ENCODE results near the gene EPM2A. TPM values are rescaled to one million over a fixed set of nuclear protein-coding genes. Genes with fewer than 3 reads are reported as not detected.

EPM2A gene
- total and polyA plus RNA-seq, 2 experiments from 2014 or later = 3.7 to 17.8 TPM

DNA sequence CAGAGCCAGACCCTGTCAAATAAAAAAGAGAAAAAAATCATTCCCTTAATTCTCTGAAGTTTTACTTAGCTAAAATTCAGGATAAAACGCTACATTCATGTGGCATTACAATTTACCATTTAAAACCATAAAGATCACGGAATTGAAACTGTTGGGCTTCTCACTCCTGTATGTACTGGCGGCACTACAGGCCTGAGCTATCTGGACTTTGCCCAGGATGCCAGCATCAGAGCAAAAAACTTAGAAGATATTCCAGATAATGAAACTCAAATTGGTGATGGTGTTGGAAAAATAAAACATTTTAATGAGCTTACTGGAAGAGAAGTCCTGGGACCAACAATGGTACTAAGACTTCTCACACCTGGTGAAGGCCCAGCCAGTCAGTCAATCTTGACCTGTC, 14.2 kb downstream of the EPM2A start (continued):
- TF ChIP-seq NANOG (IDR thresholded peaks at IDR 0.05; ENCODE audit: borderline replicate concordance) (no peak), CREB1 (CRISPR knock-in tag; IDR thresholded peaks at IDR 0.05; ENCODE audit: low read depth) (no peak), ZNF114 (CRISPR knock-in tag; IDR thresholded peaks at IDR 0.05) (no peak), EZH2phosphoT487 (IDR thresholded peaks at IDR 0.05; ENCODE audit: unreplicated experiment) (no peak)

DNA sequence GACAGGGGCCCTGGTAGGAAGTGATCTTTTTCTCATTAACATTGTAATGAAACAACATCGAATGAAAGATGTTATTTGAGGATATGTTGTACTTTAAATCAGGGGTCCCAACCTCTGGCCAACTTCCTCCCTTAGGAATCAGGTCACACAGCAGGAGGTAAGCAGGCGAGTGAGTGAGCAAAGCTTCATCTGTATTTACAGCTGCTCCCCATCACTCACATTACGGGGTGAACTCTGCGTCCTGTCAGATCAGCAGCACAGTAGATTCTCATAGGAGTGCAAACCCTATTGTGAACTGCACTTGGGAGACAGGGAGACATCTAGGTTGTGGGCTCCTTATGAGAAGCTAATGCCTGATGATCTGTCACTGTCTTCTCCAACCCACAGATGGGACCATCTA, 19.9 kb downstream of the EPM2A start:
- H3K9me3 Mint-ChIP-seq = peaks cover 31% of the 10 kb centered on the region
- peaks cover 5% of the 10 kb centered on the region for H3K27me3 Mint-ChIP-seq (ENCODE audit: insufficient read depth, low read depth, poor library complexity)
- ATAC-seq (no peak), DNase-seq (ENCODE audit: low spot score) (no peak)
- Histone ChIP-seq H3F3A (replicated peaks; ENCODE audit: low read depth) (no peaks in the 10 kb centered on the region), H2AFZ (no peak overlapping the region), H3K79me2 (replicated peaks; ENCODE audit: insufficient read depth) (no peaks in the 10 kb centered on the region), H3K36me3 (ENCODE audit: insufficient read depth) (no peaks in the 10 kb centered on the region), H3K9me2 (ENCODE audit: insufficient read depth) (no peaks in the 10 kb centered on the region), H3K4me1 (ENCODE audit: insufficient read depth) (no peaks in the 10 kb centered on the region), H3K4me2 (no peak overlapping the region), H4K20me1 (replicated peaks; ENCODE audit: insufficient read depth) (no peaks in the 10 kb centered on the region), H3K27me3 (ENCODE audit: insufficient read depth) (no peaks in the 10 kb centered on the region), H3K4me3 (no peak overlapping the region), H3K27ac (ENCODE audit: low read depth) (no peak overlapping the region)
- TF ChIP-seq, protein P1, sequence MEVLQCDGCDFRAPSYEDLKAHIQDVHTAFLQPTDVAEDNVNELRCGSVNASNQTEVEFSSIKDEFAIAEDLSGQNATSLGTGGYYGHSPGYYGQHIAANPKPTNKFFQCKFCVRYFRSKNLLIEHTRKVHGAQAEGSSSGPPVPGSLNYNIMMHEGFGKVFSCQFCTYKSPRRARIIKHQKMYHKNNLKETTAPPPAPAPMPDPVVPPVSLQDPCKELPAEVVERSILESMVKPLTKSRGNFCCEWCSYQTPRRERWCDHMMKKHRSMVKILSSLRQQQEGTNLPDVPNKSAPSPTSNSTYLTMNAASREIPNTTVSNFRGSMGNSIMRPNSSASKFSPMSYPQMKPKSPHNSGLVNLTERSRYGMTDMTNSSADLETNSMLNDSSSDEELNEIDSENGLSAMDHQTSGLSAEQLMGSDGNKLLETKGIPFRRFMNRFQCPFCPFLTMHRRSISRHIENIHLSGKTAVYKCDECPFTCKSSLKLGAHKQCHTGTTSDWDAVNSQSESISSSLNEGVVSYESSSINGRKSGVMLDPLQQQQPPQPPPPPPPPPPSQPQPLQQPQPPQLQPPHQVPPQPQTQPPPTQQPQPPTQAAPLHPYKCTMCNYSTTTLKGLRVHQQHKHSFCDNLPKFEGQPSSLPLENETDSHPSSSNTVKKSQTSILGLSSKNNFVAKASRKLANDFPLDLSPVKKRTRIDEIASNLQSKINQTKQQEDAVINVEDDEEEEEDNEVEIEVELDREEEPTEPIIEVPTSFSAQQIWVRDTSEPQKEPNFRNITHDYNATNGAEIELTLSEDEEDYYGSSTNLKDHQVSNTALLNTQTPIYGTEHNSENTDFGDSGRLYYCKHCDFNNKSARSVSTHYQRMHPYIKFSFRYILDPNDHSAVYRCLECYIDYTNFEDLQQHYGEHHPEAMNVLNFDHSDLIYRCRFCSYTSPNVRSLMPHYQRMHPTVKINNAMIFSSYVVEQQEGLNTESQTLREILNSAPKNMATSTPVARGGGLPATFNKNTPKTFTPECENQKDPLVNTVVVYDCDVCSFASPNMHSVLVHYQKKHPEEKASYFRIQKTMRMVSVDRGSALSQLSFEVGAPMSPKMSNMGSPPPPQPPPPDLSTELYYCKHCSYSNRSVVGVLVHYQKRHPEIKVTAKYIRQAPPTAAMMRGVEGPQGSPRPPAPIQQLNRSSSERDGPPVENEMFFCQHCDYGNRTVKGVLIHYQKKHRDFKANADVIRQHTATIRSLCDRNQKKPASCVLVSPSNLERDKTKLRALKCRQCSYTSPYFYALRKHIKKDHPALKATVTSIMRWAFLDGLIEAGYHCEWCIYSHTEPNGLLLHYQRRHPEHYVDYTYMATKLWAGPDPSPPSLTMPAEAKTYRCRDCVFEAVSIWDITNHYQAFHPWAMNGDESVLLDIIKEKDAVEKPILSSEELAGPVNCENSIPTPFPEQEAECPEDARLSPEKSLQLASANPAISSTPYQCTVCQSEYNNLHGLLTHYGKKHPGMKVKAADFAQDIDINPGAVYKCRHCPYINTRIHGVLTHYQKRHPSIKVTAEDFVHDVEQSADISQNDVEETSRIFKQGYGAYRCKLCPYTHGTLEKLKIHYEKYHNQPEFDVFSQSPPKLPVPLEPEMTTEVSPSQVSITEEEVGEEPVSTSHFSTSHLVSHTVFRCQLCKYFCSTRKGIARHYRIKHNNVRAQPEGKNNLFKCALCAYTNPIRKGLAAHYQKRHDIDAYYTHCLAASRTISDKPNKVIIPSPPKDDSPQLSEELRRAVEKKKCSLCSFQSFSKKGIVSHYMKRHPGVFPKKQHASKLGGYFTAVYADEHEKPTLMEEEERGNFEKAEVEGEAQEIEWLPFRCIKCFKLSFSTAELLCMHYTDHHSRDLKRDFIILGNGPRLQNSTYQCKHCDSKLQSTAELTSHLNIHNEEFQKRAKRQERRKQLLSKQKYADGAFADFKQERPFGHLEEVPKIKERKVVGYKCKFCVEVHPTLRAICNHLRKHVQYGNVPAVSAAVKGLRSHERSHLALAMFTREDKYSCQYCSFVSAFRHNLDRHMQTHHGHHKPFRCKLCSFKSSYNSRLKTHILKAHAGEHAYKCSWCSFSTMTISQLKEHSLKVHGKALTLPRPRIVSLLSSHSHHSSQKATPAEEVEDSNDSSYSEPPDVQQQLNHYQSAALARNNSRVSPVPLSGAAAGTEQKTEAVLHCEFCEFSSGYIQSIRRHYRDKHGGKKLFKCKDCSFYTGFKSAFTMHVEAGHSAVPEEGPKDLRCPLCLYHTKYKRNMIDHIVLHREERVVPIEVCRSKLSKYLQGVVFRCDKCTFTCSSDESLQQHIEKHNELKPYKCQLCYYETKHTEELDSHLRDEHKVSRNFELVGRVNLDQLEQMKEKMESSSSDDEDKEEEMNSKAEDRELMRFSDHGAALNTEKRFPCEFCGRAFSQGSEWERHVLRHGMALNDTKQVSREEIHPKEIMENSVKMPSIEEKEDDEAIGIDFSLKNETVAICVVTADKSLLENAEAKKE (CRISPR knock-in tag; IDR thresholded peaks at IDR 0.05) = no peak
- TF ChIP-seq, protein P2, sequence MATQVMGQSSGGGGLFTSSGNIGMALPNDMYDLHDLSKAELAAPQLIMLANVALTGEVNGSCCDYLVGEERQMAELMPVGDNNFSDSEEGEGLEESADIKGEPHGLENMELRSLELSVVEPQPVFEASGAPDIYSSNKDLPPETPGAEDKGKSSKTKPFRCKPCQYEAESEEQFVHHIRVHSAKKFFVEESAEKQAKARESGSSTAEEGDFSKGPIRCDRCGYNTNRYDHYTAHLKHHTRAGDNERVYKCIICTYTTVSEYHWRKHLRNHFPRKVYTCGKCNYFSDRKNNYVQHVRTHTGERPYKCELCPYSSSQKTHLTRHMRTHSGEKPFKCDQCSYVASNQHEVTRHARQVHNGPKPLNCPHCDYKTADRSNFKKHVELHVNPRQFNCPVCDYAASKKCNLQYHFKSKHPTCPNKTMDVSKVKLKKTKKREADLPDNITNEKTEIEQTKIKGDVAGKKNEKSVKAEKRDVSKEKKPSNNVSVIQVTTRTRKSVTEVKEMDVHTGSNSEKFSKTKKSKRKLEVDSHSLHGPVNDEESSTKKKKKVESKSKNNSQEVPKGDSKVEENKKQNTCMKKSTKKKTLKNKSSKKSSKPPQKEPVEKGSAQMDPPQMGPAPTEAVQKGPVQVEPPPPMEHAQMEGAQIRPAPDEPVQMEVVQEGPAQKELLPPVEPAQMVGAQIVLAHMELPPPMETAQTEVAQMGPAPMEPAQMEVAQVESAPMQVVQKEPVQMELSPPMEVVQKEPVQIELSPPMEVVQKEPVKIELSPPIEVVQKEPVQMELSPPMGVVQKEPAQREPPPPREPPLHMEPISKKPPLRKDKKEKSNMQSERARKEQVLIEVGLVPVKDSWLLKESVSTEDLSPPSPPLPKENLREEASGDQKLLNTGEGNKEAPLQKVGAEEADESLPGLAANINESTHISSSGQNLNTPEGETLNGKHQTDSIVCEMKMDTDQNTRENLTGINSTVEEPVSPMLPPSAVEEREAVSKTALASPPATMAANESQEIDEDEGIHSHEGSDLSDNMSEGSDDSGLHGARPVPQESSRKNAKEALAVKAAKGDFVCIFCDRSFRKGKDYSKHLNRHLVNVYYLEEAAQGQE (IDR thresholded peaks at IDR 0.05; ENCODE audit: unreplicated experiment) = no peak
- no peak for TF ChIP-seq NANOG (IDR thresholded peaks at IDR 0.05; ENCODE audit: borderline replicate concordance)
- TF ChIP-seq, protein P3, sequence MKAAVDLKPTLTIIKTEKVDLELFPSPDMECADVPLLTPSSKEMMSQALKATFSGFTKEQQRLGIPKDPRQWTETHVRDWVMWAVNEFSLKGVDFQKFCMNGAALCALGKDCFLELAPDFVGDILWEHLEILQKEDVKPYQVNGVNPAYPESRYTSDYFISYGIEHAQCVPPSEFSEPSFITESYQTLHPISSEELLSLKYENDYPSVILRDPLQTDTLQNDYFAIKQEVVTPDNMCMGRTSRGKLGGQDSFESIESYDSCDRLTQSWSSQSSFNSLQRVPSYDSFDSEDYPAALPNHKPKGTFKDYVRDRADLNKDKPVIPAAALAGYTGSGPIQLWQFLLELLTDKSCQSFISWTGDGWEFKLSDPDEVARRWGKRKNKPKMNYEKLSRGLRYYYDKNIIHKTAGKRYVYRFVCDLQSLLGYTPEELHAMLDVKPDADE (IDR thresholded peaks at IDR 0.05) = no peak
- TF ChIP-seq JUNB (IDR thresholded peaks at IDR 0.05; ENCODE audit: unreplicated experiment) = no peak
- no peak for TF ChIP-seq STAT1 (IDR thresholded peaks at IDR 0.05; ENCODE audit: unreplicated experiment)
- no peak for TF ChIP-seq CREB1 (CRISPR knock-in tag; IDR thresholded peaks at IDR 0.05; ENCODE audit: low read depth)
- no peak for TF ChIP-seq EZH2phosphoT487 (IDR thresholded peaks at IDR 0.05; ENCODE audit: unreplicated experiment)
- no peak for TF ChIP-seq POLR2AphosphoS5 (IDR thresholded peaks at IDR 0.05; ENCODE audit: low read depth)
- no peak for TF ChIP-seq EZH2 (IDR thresholded peaks at IDR 0.05; ENCODE audit: low read depth, unreplicated experiment)
- no peaks in the 10 kb centered on the region; the same call in 2 of the 3 replicates for H3K4me1 Mint-ChIP-seq
- H3K27ac Mint-ChIP-seq = no peak overlapping the region
- peaks cover 52% of the 10 kb centered on the region for H3K36me3 Mint-ChIP-seq (ENCODE audit: low read depth)
- no peak overlapping the region for H3K4me3 Mint-ChIP-seq
